Ovary (tissue), 9 donors: Measurements from ENCODE around the gene ITGAE. TPM values are rescaled to one million over a fixed set of nuclear protein-coding genes. Genes with fewer than 3 reads are reported as not detected.
"Not testable (repeated sequence)": the region's sequence is repeated elsewhere in the genome, so short reads cannot be mapped to it uniquely, and the experiment has no call there.

Experiments
- DNase-seq, 5 donors: peaks; one replicate each; pipeline ENCODE4 v3.0.0-alpha.2; 2019 to 2020
- H3K27ac ChIP-seq, 2 donors: fragments of 200-600 bp; one replicate each; pipeline versions ENCODE4 v1.5.1 to v1.8.0; 2019 to 2022
- H3K27me3 ChIP-seq: fragments of 200-600 bp; one replicate; pipeline ENCODE4 v1.8.0; 2022
- H3K36me3 ChIP-seq: fragments of 200-600 bp; sonication (generic); one replicate; pipeline ENCODE4 v1.5.1; 2019
- H3K4me1 ChIP-seq: one replicate; pipeline ENCODE4 v1.8.1; 2013; ENCODE audit warnings: mild to moderate bottlenecking, moderate library complexity; ENCODE audit not compliant: insufficient read depth
- H3K4me3 ChIP-seq: fragments of 200-600 bp; sonication (generic); one replicate; pipeline ENCODE4 v1.5.1; 2017
- H3K9me3 ChIP-seq, 2 donors: fragments of 200-600 bp in 1 of 2; sonication (generic) in 1 of 2; one replicate each; pipeline versions ENCODE4 v1.5.1 to v1.8.1; 2013 to 2019; ENCODE audit warnings: mild to moderate bottlenecking in 1 of 2, moderate library complexity in 1 of 2
- CTCF ChIP-seq, 3 donors: fragments of 450-650 bp in 2 of 3; fragments of 200-600 bp in 1 of 3; IDR thresholded peaks; one replicate each; pipeline versions ENCODE4 v1.5.1 to v1.8.0; 2016 to 2022; ENCODE audit warnings: antibody characterized with exemption in 3 of 3, mild to moderate bottlenecking in 1 of 3
- EP300 ChIP-seq: sonication (generic); formaldehyde crosslinking; IDR thresholded peaks from one replicate; pipeline ENCODE4 v1.6.1; 2017; ENCODE audit warnings: antibody characterized with exemption
- POLR2A ChIP-seq: fragments of 450-650 bp; IDR thresholded peaks from one replicate; pipeline ENCODE4 v1.6.1; 2017; ENCODE audit warnings: antibody characterized with exemption, mild to moderate bottlenecking, moderate library complexity
- WGBS, 3 donors: extraction: QIAGEN DNeasy Blood & Tissue Kit in 1 of 3; methylation state at CpG; one replicate each; pipeline versions ENCODE4 v1.1.5 to v1.1.7; 2013 to 2017; 5-methylcytosine and 5-hydroxymethylcytosine counted together
- intact Hi-C, 4 donors: fragments of 100-400 bp; cut with DNase I; formaldehyde crosslinking; loops; one replicate each; pipeline versions ENCODE4 v1.11.0 to v1.15.1; 2022 to 2023
- polyA plus RNA-seq, 2 donors: library from polyadenylated mRNA; stranded (reverse); fragments of 200-250 nt in 1 of 2; fragments of 350-450 nt in 1 of 2; fragmentation: Illumina TruSeq in 1 of 2; extraction: RNeasy Lipid Tissue Mini Kit (QIAGEN cat#74804) in 1 of 2; gene quantifications; one replicate each; pipeline ENCODE4 v1.2.3, GENCODE V29; 2013 to 2014
- total RNA-seq, 7 donors: library from RNA; depleted of rRNA in 2 of 7; stranded (reverse); fragments of >200 nt in 2 of 7; fragmentation: NEBNext Ultra II Directional in 3 of 7; extraction: Animal tissue kit (Norgen Biotek cat#: 25700) in 3 of 7; gene quantifications; one replicate each; pipeline versions ENCODE4 v1.1.0 to v1.2.4, GENCODE V29; 2016 to 2023
- donor health status: DM: no; HTN: no; CAD: no; lungs with moderate emphysema.
- donor health status: DM: no; HTN: no; CAD: no.
- donor health status: Bipolar disorder and iron deficiency.
- donor health status: DM: yes; HTN: yes; CAD: no.
- donor health status: DM: no; HTN: no; CAD: no.
- donor health status: DM: yes; HTN: yes; CAD: no.

The ITGAE gene
- total and polyA plus RNA-seq, 9 donors: 13.3 to 27.0 (median 17.2) TPM

- TF ChIP-seq CTCF (IDR thresholded peaks at IDR 0.05): no peak
- TF ChIP-seq EP300: no peak
- no peak for TF ChIP-seq POLR2A
- H3K9me3 ChIP-seq: no peaks in the 10 kb centered on the region
- WGBS, 3 donors: 90 to 91% (median 91%) methylated on average over 9 of the region's 9 CpGs
- DNase-seq: no peak
- intact Hi-C loops: no loop called here
- H3K27me3 ChIP-seq: no peaks in the 10 kb centered on the region
- H3K4me1 ChIP-seq: peaks cover 29% of the 10 kb centered on the region
- no peaks in the 10 kb centered on the region for H3K36me3 ChIP-seq
- H3K27ac ChIP-seq: no peak overlapping the region
- no peak overlapping the region for H3K4me3 ChIP-seq
Measured at GRCh38 chr17:3796822-3797170, 4.2 kb downstream of the ITGAE start.

GRCh38 chr17:3796110-3796821, 4.7 kb downstream of the ITGAE start:
- H3K27ac ChIP-seq: no peak overlapping the region
- WGBS, 3 donors: 86 to 88% (median 87%) methylated on average over 17 of the region's 17 CpGs
- H3K27me3 ChIP-seq: no peaks in the 10 kb centered on the region
- peaks cover 25% of the 10 kb centered on the region for H3K4me1 ChIP-seq
- no peak for DNase-seq
- no peaks in the 10 kb centered on the region for H3K36me3 ChIP-seq
- H3K4me3 ChIP-seq: no peak overlapping the region
- intact Hi-C loops: no loop called here
- H3K9me3 ChIP-seq: no peaks in the 10 kb centered on the region
- TF ChIP-seq EP300 (no peak), CTCF (IDR thresholded peaks at IDR 0.05) (no peak), POLR2A (no peak)

- H3K4me3 ChIP-seq: no peak overlapping the region
- intact Hi-C loops: no loop called here
- H3K27ac ChIP-seq: no peak overlapping the region
- H3K4me1 ChIP-seq: peaks cover 18% of the 10 kb centered on the region
- H3K9me3 ChIP-seq: no peaks in the 10 kb centered on the region
- H3K36me3 ChIP-seq: no peaks in the 10 kb centered on the region
- H3K27me3 ChIP-seq: no peaks in the 10 kb centered on the region
- WGBS, 3 donors: 82 to 89% (median 83%) methylated on average over 31 of the region's 31 CpGs
- no peak for DNase-seq
- no peak for TF ChIP-seq POLR2A
Measured at GRCh38 chr17:3795390-3796102, 5.4 kb downstream of the ITGAE start.

GRCh38 chr17:3794557-3795389, 6.2 kb downstream of the ITGAE start:
- DNase-seq: no peak
- H3K36me3 ChIP-seq: no peaks in the 10 kb centered on the region
- intact Hi-C loops: no loop called here

GRCh38 chr17:3794152-3794551, 6.8 kb downstream of the ITGAE start:
- H3K9me3 ChIP-seq, H3K27ac ChIP-seq, DNase-seq, H3K36me3 ChIP-seq, intact Hi-C loops, H3K27me3 ChIP-seq, H3K4me3 ChIP-seq: not testable (repeated sequence)
- WGBS, 3 donors: 87 to 96% (median 90%) methylated on average over 9 of the region's 9 CpGs
- peaks cover 12% of the 10 kb centered on the region for H3K4me1 ChIP-seq

More at GRCh38 chr17:3794557-3795389, 6.2 kb downstream of the ITGAE start:
- H3K9me3 ChIP-seq: no peaks in the 10 kb centered on the region
- TF ChIP-seq EP300: no peak
- no peak for TF ChIP-seq CTCF (IDR thresholded peaks at IDR 0.05)
- TF ChIP-seq POLR2A: no peak
- H3K4me1 ChIP-seq: peaks cover 13% of the 10 kb centered on the region
- H3K27ac ChIP-seq: no peak overlapping the region
- WGBS, 3 donors: 81 to 86% (median 83%) methylated on average over 26 of the region's 26 CpGs
- H3K4me3 ChIP-seq: no peak overlapping the region
- no peaks in the 10 kb centered on the region for H3K27me3 ChIP-seq

- H3K27me3 ChIP-seq, H3K27ac ChIP-seq, H3K9me3 ChIP-seq, DNase-seq, H3K36me3 ChIP-seq, H3K4me3 ChIP-seq, H3K4me1 ChIP-seq, intact Hi-C loops: not testable (repeated sequence)
- 81 to 86% (median 82%) methylated on average over 7 of the region's 7 CpGs for WGBS, 3 donors
Measured at GRCh38 chr17:3793258-3793657, 7.7 kb downstream of the ITGAE start.
